ENCODE measurements around the gene VPS39.

GRCh38 chr15:42139596-42139995 is 68.5 kb downstream of the VPS39 start:
- TF ChIP-seq, protein P1, sequence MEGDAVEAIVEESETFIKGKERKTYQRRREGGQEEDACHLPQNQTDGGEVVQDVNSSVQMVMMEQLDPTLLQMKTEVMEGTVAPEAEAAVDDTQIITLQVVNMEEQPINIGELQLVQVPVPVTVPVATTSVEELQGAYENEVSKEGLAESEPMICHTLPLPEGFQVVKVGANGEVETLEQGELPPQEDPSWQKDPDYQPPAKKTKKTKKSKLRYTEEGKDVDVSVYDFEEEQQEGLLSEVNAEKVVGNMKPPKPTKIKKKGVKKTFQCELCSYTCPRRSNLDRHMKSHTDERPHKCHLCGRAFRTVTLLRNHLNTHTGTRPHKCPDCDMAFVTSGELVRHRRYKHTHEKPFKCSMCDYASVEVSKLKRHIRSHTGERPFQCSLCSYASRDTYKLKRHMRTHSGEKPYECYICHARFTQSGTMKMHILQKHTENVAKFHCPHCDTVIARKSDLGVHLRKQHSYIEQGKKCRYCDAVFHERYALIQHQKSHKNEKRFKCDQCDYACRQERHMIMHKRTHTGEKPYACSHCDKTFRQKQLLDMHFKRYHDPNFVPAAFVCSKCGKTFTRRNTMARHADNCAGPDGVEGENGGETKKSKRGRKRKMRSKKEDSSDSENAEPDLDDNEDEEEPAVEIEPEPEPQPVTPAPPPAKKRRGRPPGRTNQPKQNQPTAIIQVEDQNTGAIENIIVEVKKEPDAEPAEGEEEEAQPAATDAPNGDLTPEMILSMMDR (IDR thresholded peaks at IDR 0.05): no peak
- TF ChIP-seq POLR2AphosphoS5 (IDR thresholded peaks at IDR 0.05) (no peak), POLR2A (IDR thresholded peaks at IDR 0.05) (no peak)
